Raji (cell line): ENCODE results near the gene DKK3.

Experiments used
- POLR2A ChIP-seq: IDR thresholded peaks from 2 replicates; pipeline ENCODE4 v1.6.1; 2011; ENCODE audit warnings: low read depth, low read length, control low read depth; ENCODE audit not compliant: insufficient read depth

The DKK3 gene

DNA sequence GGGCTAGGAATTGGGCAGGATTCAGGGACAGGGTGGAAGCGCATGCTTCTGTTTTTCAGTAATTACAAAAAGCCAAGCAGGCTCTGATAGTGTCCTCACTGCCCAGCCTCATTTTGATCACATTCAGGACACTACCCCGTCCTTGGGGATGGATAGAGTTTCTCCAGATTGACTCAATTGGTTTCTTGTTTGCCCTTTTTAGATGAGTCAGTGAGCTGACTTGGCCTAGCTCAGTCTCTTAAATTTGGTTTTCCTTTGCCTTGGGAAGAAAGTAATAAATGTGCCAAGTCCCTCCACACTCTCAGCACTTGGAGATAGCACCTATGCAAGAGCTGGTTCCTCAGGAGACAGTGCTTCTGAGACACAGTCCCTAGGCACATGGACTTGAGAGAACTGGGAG lies 25.5 kb downstream of the DKK3 start:
- no peak for TF ChIP-seq POLR2A

DNA sequence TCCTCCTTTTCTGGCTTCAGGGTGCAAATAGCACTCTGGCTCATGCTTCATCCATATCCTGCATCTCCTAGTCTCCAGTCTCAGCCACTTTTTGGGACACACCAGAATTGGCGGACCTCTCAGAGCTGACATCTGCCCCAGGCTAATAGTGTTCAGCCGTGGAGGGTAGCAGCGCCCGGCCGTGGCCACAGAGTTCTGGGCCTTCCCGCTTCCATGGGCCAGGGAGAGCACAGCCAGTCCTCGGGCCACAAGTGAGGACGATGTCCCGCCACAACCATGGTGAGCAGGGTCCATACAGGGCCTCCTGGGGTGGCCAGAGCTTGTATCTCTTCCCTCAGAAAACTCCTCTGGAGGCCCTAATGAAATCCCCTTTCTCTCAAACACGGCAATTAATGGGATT lies 26.0 kb downstream of the DKK3 start:
- TF ChIP-seq POLR2A, result no peak

DNA sequence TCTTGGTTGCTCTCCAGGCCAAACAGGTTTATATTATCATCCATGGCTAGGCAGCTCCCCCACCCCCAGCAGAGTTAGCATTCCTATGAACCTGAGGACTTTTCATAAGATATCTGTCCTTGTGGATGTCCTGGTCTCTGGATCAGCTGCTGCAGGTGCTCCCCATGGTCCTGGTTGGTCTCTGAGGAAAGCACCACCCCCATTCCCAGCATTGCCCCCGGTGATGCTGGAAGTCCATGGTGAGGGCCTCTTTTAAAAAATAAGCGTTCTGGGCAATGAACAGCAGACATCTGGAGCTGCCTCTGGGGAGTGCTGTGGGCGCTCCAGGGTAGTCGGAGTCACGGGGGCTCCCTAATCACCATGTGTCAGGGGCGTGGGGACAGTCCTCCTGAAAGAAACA lies 26.6 kb downstream of the DKK3 start:
- TF ChIP-seq POLR2A, result no peak

DNA sequence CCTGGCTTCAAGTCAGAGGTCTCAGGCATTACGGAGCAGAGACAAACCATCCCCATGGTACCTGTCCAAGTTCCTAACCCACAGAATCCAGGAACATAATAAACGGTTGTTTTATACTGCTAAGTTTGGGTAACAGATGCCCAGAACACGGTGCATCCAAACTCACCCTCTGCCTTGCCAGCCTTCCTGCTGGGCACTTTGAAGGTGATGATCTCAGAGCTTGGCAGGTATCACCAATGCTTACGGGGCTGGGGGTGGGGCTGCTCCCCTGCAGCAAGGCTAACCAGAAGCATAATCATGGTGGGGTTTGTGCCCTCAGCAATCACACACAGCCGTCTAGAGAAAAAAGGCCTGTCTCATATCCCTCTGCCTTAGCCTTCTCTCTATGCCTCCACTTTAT lies 27.1 kb downstream of the DKK3 start:
- TF ChIP-seq POLR2A, result no peak

DNA sequence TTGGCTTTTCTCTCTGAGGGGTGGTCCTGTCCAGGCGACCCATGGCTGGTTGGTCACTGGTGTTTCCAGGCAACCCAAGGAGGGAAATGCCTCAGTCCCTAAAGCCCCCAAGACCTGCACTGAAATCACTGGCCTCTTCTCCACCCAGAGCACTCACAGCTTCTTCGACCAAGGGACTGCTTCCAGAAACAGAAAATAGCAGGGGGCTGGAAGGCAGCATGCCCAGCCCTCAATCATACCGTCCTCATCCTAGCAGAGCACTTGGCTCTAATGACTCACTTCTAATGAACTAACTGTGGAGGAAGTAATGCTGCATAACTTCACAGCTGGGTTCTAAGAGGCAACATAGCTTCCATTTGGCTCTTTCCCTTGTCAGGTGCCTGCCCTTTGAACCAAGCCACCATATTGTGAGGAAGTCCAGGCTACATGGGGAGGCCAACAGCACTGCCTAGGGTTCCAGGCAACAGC lies 27.6 kb downstream of the DKK3 start:
- TF ChIP-seq POLR2A, result no peak

DNA sequence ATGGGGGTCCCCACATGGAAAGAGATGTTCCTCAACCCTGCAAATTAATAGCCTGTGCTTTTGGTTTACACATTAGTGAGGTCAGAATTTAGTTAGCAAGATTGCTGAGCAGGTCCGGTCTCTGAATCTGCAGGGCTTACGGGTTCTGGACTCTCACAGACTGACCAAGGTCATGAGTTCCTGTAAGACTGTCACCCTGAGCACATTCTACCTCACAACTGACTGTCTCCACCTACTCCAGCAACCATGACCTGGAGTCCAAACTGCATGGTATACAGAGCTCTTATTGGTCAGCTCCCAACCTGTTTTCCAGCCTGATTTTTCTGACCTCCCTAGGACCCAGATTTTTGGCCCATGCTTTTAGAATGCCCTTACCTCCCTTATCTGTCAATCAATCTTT lies 28.2 kb downstream of the DKK3 start:
- TF ChIP-seq POLR2A, result no peak

DNA sequence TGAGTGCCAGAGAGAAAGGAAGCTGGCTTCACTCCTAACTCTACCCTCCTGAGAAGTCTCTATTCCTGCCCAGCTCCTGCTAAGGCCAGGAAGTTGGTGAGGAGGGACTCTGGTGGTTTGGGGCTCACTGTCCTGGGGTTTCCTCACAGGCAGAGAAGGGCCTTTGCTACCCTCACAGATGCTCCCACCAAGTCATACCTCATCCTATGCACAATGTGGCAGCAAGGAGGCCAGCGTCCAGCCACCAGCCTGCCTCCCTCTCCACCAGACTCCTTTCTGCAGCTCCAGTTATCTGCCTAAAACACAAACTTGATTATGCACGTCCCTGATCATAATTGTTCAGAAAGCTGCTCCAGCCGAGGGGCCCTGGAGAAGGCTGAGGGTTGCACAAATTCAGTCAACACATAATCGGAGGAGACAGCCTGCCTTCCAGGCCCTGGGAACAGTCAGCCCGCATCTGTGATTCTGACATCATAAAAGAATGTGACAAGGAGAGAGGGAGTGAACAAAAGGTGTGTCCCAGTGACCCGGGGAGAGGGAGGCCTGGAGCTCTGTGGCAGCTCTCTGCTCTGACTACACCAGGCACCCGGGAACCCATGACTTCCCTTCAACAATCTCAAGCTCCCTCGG lies 28.8 kb downstream of the DKK3 start:
- TF ChIP-seq POLR2A, result no peak

DNA sequence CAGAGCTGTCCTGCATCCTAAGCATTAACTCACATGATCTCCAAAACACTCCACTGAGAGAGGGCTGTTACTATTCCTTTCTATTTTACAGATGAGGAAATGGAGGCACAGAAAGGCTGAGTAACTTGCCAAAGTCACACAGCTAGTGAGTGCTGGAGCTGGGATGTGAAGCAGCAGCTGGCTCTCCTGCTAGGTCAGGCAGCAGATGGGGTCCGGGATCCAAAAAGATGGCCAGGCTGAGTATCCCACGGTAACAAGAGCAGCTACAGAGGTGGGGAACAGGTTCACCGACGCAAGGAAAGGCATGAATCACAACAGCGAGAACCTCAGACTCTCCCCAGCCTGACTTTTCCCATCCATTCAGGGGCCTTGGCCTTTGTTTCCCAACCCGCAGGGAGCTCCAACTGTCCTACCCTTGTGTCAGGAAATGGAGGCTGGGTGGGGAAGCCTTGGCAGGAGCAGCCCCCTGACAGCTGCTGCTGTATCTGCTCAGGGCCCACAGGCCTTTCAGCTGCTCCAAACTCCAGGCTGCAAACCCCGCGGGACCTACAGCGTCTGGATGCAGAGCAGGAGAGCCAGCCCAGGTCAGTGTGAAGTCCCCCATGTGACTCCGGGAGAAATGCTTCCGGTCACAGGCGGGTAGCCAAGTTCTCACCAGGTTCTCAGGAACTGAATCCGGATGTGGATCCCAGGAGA lies 29.5 kb downstream of the DKK3 start:
- no peak for TF ChIP-seq POLR2A

DNA sequence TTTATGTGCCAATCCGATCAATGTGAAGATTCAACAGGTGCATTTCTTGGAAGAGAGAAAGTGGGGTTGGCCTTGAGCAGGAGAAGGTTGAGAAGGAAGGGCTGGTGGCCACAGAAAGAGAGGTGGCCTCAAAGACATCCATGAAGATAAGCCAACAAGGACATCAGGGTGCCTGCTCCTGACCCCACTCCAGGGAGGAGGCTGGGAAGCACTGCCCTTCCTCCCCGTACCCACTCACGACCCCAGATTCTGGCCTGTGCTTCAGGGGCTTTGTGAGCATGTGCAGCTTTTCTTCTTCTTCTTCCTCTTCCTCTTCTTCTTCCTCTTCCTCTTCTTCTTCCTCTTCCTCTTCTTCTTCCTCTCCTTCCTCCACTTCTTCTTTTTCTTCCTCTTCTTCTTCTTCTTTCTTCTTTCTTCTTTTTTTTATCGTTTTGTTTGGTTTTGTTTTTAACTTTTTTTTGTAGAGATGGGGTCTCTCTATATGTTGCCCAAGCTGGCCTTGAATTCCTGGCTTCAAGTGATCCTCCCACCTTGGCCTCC lies 30.3 kb downstream of the DKK3 start:
- no peak for TF ChIP-seq POLR2A

DNA sequence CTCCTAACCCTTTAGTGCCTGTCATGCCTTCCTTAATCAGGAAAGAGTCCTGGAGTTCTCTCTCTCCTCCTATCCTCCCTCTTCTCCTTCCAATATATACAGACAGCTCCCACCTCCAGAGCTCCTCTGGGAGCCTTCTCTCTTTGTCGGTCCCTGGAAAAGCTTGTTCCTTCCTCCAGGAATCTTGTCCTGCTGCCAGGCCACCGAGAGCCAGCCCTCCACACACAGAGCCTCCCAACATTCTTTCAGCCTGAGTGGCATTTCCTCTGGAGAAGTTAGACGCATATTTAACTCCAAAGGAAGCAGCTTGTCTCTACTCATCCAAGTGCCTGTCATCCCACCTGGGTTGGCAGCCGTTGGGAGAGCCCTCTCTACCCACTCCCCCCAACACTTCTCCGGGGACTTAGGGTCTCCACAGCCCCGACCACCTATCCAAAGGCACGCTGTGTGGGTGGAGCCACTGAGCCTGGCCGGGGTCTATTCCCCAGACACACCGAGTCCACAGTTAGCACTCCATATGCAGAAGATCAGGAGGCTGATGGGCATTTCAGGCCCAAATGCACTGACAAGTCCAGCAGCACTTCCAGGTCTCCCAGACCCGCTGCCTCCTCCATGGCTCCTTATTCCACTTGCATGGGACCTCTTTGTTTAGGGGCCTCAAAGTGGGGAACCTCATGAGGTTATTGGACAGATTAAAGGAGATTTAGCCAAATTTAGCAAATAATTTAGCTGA lies 31.1 kb downstream of the DKK3 start:
- TF ChIP-seq POLR2A, result no peak

DNA sequence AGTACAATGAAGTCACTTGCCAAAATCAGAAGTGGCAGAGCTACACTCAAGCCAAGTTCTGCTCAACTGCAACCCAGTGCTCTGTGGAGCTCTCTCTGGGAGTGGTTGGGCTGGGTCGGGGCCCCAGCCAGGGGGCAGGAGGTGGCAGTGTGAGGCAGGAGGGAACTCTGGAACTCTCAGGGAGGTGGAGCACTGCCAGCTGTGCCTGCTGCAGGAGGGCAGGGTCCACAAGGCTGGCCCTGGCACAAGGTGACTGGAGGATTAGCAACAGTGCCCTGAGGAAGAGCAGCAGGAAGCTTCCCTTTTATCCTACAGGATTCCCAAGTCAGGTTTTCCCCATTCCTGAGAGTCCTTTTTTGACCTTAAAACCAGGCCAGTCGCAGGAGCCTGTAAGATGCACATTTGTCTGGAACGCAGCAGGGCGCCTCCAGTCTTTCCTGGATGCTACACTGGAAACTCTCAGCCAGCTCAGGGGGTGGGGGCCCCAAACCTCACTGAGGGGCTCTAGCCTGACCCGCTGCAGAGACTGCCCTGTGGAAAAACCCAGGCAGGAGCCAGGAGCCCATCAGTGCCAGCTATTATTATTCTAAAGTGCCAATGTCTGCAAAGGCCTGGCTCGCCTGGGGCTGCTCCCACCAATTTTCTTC lies 31.8 kb downstream of the DKK3 start:
- no peak for TF ChIP-seq POLR2A

DNA sequence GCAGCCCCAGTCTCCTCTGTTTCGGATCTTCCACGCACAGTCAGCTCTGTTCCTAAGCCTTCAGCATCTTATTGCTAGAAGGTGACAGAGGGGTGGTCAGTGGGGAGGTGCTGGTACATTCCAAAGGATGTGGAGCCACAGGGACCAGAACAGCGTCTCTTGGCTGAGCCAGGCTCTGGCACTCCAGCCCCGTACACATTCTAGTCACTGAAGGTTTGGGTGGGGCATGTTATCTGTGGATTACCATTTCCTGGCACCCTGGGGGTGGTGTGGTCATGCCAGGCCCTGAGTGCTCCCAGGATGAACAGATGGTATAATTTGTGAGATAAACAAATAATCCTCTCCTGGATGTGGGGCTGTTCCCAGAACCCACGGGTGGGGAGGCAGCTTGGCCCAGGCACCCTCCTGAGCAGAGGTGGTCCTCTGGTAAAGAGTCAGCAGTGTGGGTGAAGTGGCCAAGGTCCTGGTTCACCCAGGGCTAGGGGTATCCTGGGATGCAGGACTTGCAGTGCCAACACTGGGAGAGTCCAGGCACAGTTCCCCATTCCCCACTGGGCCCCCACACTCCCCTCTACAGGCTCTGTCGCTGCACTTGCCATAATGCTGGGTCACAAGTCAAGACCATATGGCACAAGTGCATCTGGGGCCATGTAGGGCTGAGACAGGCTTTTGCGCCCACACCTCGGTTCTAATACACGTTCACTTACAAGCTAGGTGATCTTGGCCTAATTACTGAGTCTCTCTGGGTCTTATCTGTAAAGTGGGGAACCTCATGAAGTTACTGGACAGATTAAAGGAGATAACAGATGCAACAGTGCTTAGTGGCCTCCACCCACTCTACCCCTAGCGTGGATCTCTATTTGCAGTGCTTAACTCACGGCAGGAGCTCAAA lies 33.0 kb downstream of the DKK3 start:
- no peak for TF ChIP-seq POLR2A

DNA sequence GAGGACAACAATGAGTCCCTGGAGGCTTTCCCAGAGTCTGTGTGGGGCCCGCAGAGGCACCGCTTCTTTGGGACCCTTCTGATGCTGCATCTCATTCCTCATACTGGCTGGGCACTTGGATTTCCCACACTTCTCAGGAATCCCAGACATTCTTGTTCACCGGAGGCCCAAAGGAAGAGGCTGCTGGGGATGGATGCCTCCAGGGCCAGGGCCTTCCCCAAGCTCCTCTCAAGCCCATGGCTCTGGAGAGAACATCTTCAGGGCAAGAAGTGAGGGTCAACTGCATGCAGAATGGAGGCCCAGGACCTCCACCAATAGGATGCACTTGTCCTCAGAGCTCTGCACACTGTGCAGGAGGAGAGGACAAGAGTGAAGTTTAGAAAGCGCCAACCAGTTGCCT lies 34.6 kb downstream of the DKK3 start:
- TF ChIP-seq POLR2A, result no peak

DNA sequence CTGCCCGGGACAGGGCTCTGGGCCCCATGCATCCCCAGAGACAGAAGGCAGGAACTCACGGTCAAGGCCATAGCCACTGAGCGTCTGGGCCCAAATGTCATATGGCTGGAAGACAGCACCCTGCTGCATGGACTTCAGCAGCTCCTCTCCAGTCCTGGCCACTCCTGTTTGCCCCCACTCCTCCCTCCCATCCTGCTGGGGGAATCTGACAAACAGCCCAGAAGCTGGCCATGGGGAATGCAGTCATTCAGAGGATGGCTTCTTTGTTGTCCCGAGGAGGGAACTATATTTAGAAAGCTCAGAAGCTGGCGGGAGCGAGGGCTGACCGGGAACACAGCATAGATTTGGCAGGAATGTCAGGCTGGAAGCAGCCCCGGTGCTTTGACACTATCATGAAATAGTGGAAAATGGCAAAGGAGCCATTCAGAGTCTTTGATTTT lies 35.0 kb downstream of the DKK3 start:
- no peak for TF ChIP-seq POLR2A
